IMR-90 (cell line): ENCODE measurements around the gene CAMTA1.

ENCODE experiments used
- BHLHE40 ChIP-seq: fragments of 150-350 bp; IDR thresholded peaks from 2 replicates; pipeline ENCODE4 v1.6.1; 2016; ENCODE audit warnings: mild to moderate bottlenecking, low read depth, low read length
- CEBPB ChIP-seq: IDR thresholded peaks from 2 replicates; pipeline ENCODE4 v1.6.1; 2012; ENCODE audit warnings: low read depth, low read length, improper control_type of control experiment
- CHD1 ChIP-seq: IDR thresholded peaks from 2 replicates; pipeline ENCODE4 v1.6.1; 2012; ENCODE audit warnings: low read depth, low read length, improper control_type of control experiment
- CTCF ChIP-seq: conservative IDR thresholded peaks from 2 replicates; pipeline ENCODE4 v1.5.1; 2012; ENCODE audit warnings: mild to moderate bottlenecking, low read depth, low read length, improper control_type of control experiment
- ELK1 ChIP-seq: fragments of 150-350 bp; IDR thresholded peaks from 2 replicates; pipeline ENCODE4 v1.6.1; 2016; ENCODE audit warnings: low read depth, mild to moderate bottlenecking, low read length, moderate library complexity, borderline replicate concordance
- FOS ChIP-seq: fragments of 150-350 bp; IDR thresholded peaks from 2 replicates; pipeline ENCODE4 v1.6.1; 2016; ENCODE audit warnings: low read depth, low read length
- MAFK ChIP-seq: IDR thresholded peaks from 2 replicates; pipeline ENCODE4 v1.6.1; 2012; ENCODE audit warnings: low read depth, low read length, improper control_type of control experiment
- NFE2L2 ChIP-seq: fragments of 150-350 bp; IDR thresholded peaks from 2 replicates; pipeline ENCODE4 v1.6.1; 2016; ENCODE audit warnings: low read depth, mild to moderate bottlenecking, low read length
- POLR2A ChIP-seq: IDR thresholded peaks from 2 replicates; pipeline ENCODE4 v1.6.1; 2012; ENCODE audit warnings: mild to moderate bottlenecking, low read depth, low read length
- RAD21 ChIP-seq: IDR thresholded peaks from 2 replicates; pipeline ENCODE4 v1.6.1; 2012; ENCODE audit warnings: low read length, improper control_type of control experiment
- RCOR1 ChIP-seq: IDR thresholded peaks from 2 replicates; pipeline ENCODE4 v1.6.1; 2012; ENCODE audit warnings: mild to moderate bottlenecking, low read length, improper control_type of control experiment; ENCODE audit not compliant: insufficient replicate concordance
- RFX5 ChIP-seq: IDR thresholded peaks from 2 replicates; pipeline ENCODE4 v1.8.0; 2012; ENCODE audit warnings: low read depth, mild to moderate bottlenecking, low read length, moderate library complexity
- SMC3 ChIP-seq: fragments of 150-350 bp; IDR thresholded peaks from 2 replicates; pipeline ENCODE4 v1.6.1; 2016; ENCODE audit warnings: low read depth, mild to moderate bottlenecking, antibody characterized with exemption, low read length, moderate library complexity
- USF2 ChIP-seq: fragments of 150-350 bp; IDR thresholded peaks from 2 replicates; pipeline ENCODE4 v1.6.1; 2017; ENCODE audit warnings: mild to moderate bottlenecking, antibody characterized with exemption, low read length, low read depth

- TF ChIP-seq CTCF (no peak), RFX5 (no peak), POLR2A (no peak), USF2 (no peak), MAFK (no peak), NFE2L2 (no peak), SMC3 (no peak), RCOR1 (no peak), CEBPB (no peak), ELK1 (no peak), RAD21 (no peak), CHD1 (no peak), FOS (no peak), BHLHE40 (no peak)
Measured at GRCh38 chr1:7795406-7795805, 1010.2 kb downstream of the CAMTA1 start.
